ENCODE results near the gene NSMF. TPM values are rescaled to one million over a fixed set of nuclear protein-coding genes. Genes with fewer than 3 reads are reported as not detected.

The NSMF gene
- total RNA-seq, 2 donors from 2014 or later: 58.9 to 66.0 TPM

GRCh38 chr9:137438591-137439157 lies 20.5 kb downstream of the NSMF start:
- TF ChIP-seq CTCF (conservative IDR thresholded peaks at IDR 0.05): no peak
- H3K36me3 ChIP-seq (ENCODE audit: control insufficient read depth, insufficient read depth, low read length): no peaks in the 10 kb centered on the region
- H3K27ac ChIP-seq (ENCODE audit: low read depth, low read length): no peak overlapping the region
- DNase-seq: no peak
- no peaks in the 10 kb centered on the region for H3K9me3 ChIP-seq (ENCODE audit: control insufficient read depth, low read length)
- H3K27me3 ChIP-seq (ENCODE audit: control insufficient read depth, insufficient read depth, low read length, poor library complexity, severe bottlenecking): peaks cover 9% of the 10 kb centered on the region
- Mint-ChIP-seq H3K36me3 (ENCODE audit: low read depth) (no peaks in the 10 kb centered on the region), H3K27me3 (ENCODE audit: insufficient read depth) (peaks cover 17% of the 10 kb centered on the region), H3K27ac (no peak overlapping the region), H3K4me3 (no peak overlapping the region), H3K4me1 (peaks cover 2% of the 10 kb centered on the region), H3K9me3 (no peaks in the 10 kb centered on the region)
- no peaks in the 10 kb centered on the region for H3K4me1 ChIP-seq (ENCODE audit: control insufficient read depth, insufficient read depth, low read length)
- 91 to 94% methylated on average over 9 to 22 of the region's 22 CpGs for WGBS, 2 experiments (ENCODE audit: insufficient coverage in 1 of 2, insufficient read length in 1 of 2)
- no peak overlapping the region for H3K9ac ChIP-seq (ENCODE audit: extremely low read depth, low read length, poor library complexity, severe bottlenecking)
- H3K4me3 ChIP-seq (ENCODE audit: low read length): no peak overlapping the region

GRCh38 chr9:137437691-137438590 lies 21.2 kb downstream of the NSMF start:
- Mint-ChIP-seq H3K27ac (no peak overlapping the region), H3K36me3 (ENCODE audit: low read depth) (no peaks in the 10 kb centered on the region), H3K9me3 (no peaks in the 10 kb centered on the region), H3K4me1 (peaks cover 2% of the 10 kb centered on the region), H3K4me3 (no peak overlapping the region), H3K27me3 (ENCODE audit: insufficient read depth) (peaks cover 14% of the 10 kb centered on the region)
- 92 to 94% methylated on average over 20 to 40 of the region's 40 CpGs for WGBS, 2 experiments (ENCODE audit: insufficient coverage in 1 of 2, insufficient read length in 1 of 2)
- no peak for DNase-seq
- Histone ChIP-seq H3K27me3 (ENCODE audit: control insufficient read depth, insufficient read depth, low read length, poor library complexity, severe bottlenecking) (peaks cover 9% of the 10 kb centered on the region), H3K9ac (ENCODE audit: extremely low read depth, low read length, poor library complexity, severe bottlenecking) (no peak overlapping the region), H3K36me3 (ENCODE audit: control insufficient read depth, insufficient read depth, low read length) (no peaks in the 10 kb centered on the region), H3K9me3 (ENCODE audit: control insufficient read depth, low read length) (no peaks in the 10 kb centered on the region), H3K4me3 (ENCODE audit: low read length) (no peak overlapping the region), H3K27ac (ENCODE audit: low read depth, low read length) (no peak overlapping the region), H3K4me1 (ENCODE audit: control insufficient read depth, insufficient read depth, low read length) (no peaks in the 10 kb centered on the region)
- TF ChIP-seq CTCF (conservative IDR thresholded peaks at IDR 0.05): no peak

GRCh38 chr9:137436761-137437600 lies 22.2 kb downstream of the NSMF start:
- Mint-ChIP-seq H3K36me3 (ENCODE audit: low read depth) (no peaks in the 10 kb centered on the region), H3K4me1 (peaks cover 2% of the 10 kb centered on the region), H3K9me3 (no peaks in the 10 kb centered on the region), H3K27me3 (ENCODE audit: insufficient read depth) (peaks cover 4% of the 10 kb centered on the region), H3K27ac (no peak overlapping the region), H3K4me3 (no peak overlapping the region)
- no peak for TF ChIP-seq CTCF (conservative IDR thresholded peaks at IDR 0.05)
- Histone ChIP-seq H3K9me3 (ENCODE audit: control insufficient read depth, low read length) (no peaks in the 10 kb centered on the region), H3K9ac (ENCODE audit: extremely low read depth, low read length, poor library complexity, severe bottlenecking) (no peak overlapping the region), H3K4me1 (ENCODE audit: control insufficient read depth, insufficient read depth, low read length) (no peaks in the 10 kb centered on the region), H3K36me3 (ENCODE audit: control insufficient read depth, insufficient read depth, low read length) (no peaks in the 10 kb centered on the region), H3K27me3 (ENCODE audit: control insufficient read depth, insufficient read depth, low read length, poor library complexity, severe bottlenecking) (peaks cover 2% of the 10 kb centered on the region), H3K27ac (ENCODE audit: low read depth, low read length) (no peak overlapping the region), H3K4me3 (ENCODE audit: low read length) (no peak overlapping the region)
- WGBS, 2 experiments (ENCODE audit: insufficient coverage in 1 of 2, insufficient read length in 1 of 2): 90% methylated on average over 17 to 24 of the region's 24 CpGs
- no peak for DNase-seq
